Liver (tissue), 3 donors: Measurements from ENCODE around the gene KCNG1.

Experiments used
- JUND ChIP-seq, 2 donors: IDR thresholded peaks; 2 replicates each; pipeline ENCODE4 v1.6.1; 2016; ENCODE audit warnings: antibody characterized with exemption in 2 of 2
- RAD21 ChIP-seq, 2 donors: IDR thresholded peaks; 2 replicates each; pipeline ENCODE4 v1.6.1; 2016; ENCODE audit warnings: antibody characterized with exemption in 2 of 2, mild to moderate bottlenecking in 2 of 2
- SP1 ChIP-seq: IDR thresholded peaks from 2 replicates; pipeline ENCODE4 v1.6.1; 2018; ENCODE audit warnings: antibody characterized with exemption, mild to moderate bottlenecking
- TAF1 ChIP-seq: conservative IDR thresholded peaks from 2 replicates; pipeline ENCODE4 v1.6.1; 2016; ENCODE audit warnings: antibody characterized with exemption, mild to moderate bottlenecking
- TF ChIP-seq, protein P1 (sequence below): fragments of 150-350 bp; IDR thresholded peaks from 2 replicates; pipeline ENCODE4 v1.5.1; 2017; ENCODE audit warnings: improper control_type of control experiment, low read depth, low read length; ENCODE audit not compliant: missing input control
- TF ChIP-seq, protein P2 (sequence below): IDR thresholded peaks from 2 replicates; pipeline ENCODE4 v1.6.1; 2016; ENCODE audit warnings: antibody characterized with exemption
- donor health status: healthy.
- donor health status: healthy.

- no peak for TF ChIP-seq JUND (IDR thresholded peaks at IDR 0.05)
- TF ChIP-seq, protein P1, sequence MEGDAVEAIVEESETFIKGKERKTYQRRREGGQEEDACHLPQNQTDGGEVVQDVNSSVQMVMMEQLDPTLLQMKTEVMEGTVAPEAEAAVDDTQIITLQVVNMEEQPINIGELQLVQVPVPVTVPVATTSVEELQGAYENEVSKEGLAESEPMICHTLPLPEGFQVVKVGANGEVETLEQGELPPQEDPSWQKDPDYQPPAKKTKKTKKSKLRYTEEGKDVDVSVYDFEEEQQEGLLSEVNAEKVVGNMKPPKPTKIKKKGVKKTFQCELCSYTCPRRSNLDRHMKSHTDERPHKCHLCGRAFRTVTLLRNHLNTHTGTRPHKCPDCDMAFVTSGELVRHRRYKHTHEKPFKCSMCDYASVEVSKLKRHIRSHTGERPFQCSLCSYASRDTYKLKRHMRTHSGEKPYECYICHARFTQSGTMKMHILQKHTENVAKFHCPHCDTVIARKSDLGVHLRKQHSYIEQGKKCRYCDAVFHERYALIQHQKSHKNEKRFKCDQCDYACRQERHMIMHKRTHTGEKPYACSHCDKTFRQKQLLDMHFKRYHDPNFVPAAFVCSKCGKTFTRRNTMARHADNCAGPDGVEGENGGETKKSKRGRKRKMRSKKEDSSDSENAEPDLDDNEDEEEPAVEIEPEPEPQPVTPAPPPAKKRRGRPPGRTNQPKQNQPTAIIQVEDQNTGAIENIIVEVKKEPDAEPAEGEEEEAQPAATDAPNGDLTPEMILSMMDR, result no peak
- TF ChIP-seq RAD21 (IDR thresholded peaks at IDR 0.05), result no peak
- TF ChIP-seq SP1, result no peak
- TF ChIP-seq TAF1, result no peak
- TF ChIP-seq, protein P2, sequence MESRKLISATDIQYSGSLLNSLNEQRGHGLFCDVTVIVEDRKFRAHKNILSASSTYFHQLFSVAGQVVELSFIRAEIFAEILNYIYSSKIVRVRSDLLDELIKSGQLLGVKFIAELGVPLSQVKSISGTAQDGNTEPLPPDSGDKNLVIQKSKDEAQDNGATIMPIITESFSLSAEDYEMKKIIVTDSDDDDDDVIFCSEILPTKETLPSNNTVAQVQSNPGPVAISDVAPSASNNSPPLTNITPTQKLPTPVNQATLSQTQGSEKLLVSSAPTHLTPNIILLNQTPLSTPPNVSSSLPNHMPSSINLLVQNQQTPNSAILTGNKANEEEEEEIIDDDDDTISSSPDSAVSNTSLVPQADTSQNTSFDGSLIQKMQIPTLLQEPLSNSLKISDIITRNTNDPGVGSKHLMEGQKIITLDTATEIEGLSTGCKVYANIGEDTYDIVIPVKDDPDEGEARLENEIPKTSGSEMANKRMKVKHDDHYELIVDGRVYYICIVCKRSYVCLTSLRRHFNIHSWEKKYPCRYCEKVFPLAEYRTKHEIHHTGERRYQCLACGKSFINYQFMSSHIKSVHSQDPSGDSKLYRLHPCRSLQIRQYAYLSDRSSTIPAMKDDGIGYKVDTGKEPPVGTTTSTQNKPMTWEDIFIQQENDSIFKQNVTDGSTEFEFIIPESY, result no peak
Observed at GRCh38 chr20:50981714-50982048, 41.2 kb downstream of the KCNG1 start.
